LoVo (cell line): ENCODE data around the gene FARP2.
"Not testable (repeated sequence)": the region's sequence is repeated elsewhere in the genome, so short reads cannot be mapped to it uniquely, and the experiment has no call there.

Experiments used
- DNase-seq: peaks from one replicate; pipeline ENCODE4 v3.0.0-alpha.2; 2016; ENCODE audit warnings: low spot score

The FARP2 gene

DNA sequence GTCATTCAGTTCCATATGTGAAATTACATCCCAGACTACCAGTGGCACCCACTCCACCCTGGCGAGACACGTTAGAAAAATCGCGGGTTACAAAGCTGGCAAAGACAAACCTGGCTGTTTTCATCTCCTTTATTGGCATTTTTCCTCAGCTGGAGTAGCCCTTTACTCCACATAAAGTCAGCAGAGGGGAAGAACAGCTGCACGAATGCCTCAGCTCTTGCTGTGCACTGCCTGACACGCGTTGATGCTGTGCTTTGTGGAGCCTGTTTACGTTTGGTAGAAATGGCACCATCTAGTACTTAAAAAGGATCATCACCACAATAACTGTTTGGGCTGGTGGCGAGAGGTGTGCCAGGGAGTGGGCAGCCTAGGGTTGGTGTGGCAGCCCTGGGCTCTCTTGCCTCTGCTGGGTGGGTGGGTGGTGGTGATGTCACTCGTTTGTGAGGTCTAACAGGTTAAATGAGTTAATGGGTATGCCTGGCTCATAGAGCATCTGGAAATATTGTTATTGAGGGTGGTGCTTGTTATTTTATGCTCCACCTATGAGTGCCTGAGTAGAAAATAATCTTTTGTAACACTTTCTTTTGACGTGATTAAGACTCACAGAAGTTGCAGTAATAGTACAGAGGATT, 16.4 kb downstream of the FARP2 start:
- DNase-seq = no peak

- DNase-seq = no peak
Observed at GRCh38 chr2:241373446-241373845, 17.4 kb downstream of the FARP2 start.

DNA sequence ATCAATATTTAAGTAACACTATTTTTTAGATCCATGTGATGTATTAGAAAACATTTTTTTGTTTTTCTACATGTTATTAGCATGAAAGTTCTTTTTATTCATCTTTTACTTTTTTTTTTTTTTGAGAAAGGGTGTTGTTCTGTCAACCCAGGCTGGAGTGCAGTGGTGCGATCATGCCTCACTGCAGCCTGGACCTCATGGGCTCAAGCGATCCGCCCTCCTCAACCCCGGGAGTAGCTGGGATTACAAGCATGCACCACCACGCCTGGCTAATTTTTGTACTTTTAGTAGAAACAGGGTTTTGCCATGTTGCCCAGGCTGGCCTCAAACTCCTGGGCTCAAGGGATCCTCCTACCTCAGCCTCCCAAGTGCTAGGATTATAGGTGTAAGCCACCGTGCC, 17.8 kb downstream of the FARP2 start:
- DNase-seq = not testable (repeated sequence)

DNA sequence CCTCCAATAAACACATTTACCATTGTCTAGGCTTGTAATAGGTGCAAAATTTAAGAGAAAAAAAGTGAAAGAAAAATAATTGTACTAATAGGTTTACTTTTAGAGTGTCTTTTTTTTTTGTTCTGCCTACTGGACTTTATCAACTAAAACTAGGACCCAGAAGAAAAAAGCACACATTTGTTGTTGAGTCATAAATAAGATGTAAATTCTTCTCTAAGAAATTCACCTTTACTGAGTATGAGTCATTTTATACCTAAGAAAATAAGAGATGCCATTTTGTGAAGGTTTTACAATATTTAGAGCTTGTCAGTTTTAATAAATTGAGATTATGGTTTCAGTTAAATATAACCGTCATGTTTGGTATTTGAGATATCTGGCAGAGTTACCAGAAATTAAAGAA, 19.2 kb downstream of the FARP2 start:
- DNase-seq = no peak

- DNase-seq = no peak
Observed at GRCh38 chr2:241376808-241377207, 20.7 kb downstream of the FARP2 start.

- no peak for DNase-seq
Observed at GRCh38 chr2:241378816-241379215, 22.7 kb downstream of the FARP2 start.

GRCh38 chr2:241379481-241380480, 23.7 kb downstream of the FARP2 start:
- no peak for DNase-seq

DNA sequence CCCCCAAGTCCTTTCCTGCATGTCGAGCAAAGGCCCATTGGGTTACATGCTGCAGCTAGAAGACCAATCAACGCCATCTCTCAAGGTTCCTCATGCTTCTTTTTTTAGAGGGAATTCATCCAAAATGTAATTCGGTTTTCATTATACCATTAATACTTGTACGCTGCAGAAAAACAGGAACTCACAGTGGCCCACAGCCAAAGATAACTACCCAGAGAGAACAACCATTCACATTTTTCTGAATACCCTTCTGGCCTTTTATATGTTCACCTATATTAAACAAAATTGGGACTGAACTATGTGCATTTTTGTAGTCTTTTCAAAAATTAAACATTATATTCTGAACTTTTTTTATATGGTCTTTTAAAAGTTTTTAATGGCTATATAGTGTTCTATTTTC, 25.8 kb downstream of the FARP2 start:
- no peak for DNase-seq

- not testable (repeated sequence) for DNase-seq
Observed at GRCh38 chr2:241385450-241385849, 29.4 kb downstream of the FARP2 start.

DNA sequence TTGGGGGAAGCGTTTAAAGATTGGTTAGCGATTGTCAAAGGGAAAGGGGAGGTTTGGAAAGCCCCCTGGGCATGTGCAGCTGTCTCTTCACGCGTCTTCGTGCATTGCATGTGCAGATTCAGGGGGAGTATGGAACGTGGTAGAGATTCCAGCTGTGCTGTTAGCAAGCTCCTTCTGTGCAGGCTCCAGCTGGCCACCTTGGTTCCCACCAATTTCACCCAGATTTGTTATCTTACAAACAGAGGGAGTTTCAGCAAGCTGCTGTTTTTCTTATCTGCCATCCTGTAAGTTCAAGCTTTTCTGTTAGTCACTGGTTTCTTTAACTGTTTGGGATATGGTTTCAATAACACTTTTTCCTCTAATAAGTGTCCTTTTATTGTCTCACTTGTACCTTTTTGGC, 30.4 kb downstream of the FARP2 start:
- no peak for DNase-seq

DNA sequence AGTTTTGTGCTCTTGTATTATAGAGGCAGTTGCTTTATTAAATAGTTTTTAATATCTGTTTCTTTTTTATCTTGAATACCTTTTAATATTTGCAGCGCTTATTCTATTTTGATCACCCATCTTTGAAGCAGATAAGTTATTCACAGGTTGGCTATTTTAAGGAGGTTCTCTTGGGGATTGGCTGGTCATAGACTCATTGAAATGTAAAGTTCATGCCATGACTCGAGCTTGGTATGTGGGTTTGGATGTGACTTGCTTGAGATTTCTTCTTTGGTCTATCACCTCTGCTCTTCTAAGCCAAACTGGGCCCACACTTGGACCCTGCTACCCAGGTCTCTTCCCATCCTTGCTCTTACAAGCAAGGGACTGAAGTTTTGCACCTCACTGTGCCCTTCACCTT, 33.6 kb downstream of the FARP2 start:
- DNase-seq = no peak

- DNase-seq = no peak
Observed at GRCh38 chr2:241390301-241391206, 34.5 kb downstream of the FARP2 start.

DNA sequence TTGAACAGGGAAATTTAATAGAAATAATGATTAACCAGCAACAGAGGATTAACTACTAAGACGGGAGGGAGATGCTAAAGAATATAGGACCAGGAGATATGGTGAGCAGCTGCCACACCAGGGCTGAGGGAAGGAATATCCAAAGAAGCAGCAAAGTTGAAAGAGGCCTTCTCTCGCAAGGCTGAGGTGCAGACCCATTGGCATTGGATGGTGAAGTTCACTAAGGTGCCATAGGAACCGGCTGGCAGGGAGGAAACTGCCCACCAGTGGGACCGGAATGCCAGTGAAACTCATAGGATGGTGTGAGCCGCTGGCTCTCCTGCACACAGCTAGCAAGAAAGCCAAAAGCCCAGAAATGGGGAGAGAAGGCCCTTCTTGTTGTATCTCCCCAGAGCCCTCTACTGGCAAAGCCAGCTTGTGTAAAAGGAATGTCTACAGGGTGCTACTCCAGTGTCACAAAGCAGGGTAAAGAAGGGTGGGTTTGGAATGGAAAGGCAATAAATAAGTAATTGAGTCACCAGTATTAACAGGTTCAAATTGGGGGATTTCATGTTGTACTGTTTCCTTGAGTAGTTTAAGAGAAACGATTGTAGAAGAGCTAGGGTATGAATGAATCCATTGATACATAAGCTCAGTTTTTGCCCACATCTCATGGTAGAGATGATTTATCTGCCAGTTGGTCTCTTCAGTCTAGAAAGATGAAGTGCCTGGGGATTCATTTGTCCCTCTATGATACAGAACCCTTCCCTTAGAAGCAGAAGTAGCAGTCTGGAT, 36.0 kb downstream of the FARP2 start:
- no peak for DNase-seq

DNA sequence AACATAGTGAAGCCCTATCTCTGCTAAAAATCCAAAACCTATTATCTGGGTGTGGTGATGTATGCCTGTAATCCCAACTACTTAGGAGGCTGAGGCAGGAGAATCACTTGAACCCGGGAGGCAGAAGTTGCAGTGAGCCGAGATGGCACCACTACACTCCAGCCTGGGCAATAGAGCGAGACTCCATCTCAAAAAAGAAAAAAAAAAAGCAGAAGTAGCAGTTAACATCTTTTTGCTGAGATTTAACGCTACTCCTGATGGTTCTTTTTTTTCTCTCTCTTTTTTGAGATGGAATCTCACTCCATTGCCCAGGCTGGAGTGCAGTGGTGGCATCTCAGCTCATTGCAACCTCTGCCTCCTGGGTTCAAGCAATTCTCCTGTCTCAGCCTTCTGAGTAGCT, 36.7 kb downstream of the FARP2 start:
- DNase-seq = not testable (repeated sequence)

DNA sequence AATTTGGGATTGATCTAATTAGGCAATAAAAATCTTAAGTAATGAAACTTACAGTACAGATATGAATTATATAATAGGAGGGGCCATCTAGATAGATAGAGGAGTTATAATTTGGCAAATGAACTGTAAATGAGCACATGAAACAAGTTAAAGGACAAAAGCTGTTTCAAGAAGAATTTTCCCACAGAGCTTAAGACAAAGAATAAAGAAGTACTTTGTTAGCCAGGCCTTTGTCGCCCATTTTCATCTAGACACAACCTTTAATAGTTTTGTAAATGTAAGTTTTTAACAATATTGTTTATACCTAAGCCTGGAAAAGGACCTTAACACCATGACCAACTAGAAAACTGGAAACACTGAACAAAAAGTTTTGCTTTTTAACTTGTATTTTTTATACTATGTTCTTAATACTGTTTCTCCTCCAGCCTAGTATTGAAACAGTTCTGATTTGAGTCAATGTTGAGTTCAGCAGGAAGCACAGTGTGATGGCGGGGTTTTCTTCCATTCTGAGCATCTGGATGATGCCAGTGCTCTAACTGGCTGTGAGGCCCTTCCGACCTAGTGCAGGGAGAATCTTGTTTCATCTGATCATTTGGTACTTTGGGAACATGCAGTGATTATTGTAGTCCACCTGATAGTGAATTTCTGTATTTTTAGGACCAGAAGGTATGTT, 37.6 kb downstream of the FARP2 start:
- DNase-seq = no peak

DNA sequence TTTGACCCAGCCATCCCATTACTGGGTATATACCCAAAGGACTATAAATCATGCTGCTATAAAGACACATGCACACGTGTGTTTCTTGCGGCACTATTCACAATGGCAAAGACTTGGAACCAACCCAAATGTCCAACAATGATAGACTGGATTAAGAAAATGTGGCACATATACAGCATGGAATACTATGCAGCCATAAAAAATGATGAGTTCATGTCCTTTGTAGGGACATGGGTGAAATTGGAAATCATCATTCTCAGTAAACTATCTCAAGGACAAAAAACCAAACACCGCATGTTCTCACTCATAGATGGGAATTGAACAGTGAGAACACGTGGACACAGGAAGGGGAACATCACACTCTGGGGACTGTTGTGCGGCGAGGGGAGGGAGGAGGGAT, 40.7 kb downstream of the FARP2 start:
- not testable (repeated sequence) for DNase-seq

- DNase-seq = no peak
Observed at GRCh38 chr2:241399941-241400922, 44.1 kb downstream of the FARP2 start.

DNA sequence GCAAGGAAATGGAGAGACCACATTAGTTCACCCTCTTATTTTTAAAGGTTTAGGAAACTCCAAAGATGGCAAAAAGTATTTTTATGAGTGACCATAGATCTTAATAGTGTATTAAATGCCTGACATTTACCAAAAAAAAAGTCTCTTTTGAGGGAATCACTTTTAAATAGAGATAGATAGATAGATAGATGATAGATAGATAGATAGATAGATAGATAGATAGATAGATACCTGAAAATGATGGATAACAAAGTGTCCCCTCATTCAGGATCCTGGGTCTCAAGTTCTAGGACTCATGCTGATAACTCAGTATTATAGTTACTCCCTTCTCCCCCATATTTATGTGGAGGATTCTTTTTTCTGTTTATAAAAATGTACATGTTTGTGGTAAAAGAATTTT, 52.8 kb downstream of the FARP2 start:
- no peak for DNase-seq

DNA sequence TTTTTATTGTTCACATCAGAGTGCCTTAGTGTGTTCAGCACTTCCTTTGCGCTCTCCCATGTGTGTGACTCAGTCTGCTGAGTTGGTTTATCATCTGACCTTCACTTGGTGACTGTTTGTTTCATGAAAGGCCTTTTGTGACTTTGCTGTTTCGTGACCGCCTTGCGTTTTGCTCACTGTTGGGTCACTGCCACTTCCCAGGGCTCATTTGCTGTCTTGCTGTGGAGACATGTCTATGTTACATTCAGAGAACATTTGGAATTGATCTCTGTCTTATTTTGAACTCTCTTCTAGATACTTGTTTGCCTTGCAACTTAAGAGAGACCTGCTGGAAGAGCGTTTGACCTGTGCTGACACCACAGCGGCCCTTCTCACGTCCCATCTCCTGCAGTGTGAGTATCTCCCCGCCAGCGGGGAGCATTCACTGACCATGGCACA, 54.7 kb downstream of the FARP2 start:
- DNase-seq = no peak

- no peak for DNase-seq
Observed at GRCh38 chr2:241412144-241412543, 56.1 kb downstream of the FARP2 start.
